GM12878 (cell line): Measurements from ENCODE around the gene NKX1-1. TPM values are rescaled to one million over a fixed set of nuclear protein-coding genes. Genes with fewer than 3 reads are reported as not detected.

Experiments
- ATAC-seq: fragments of 200-7000 bp; cut with Tn5 transposase; 3 replicates; pipeline ENCODE4 v1.9.1; 2020; ENCODE audit warnings: mild to moderate bottlenecking, moderate library complexity
- BruUV-seq: library from RNA; stranded (reverse); fragments of 400-500 nt; replicated peaks from 2 replicates; lab custom pipeline; 2021; lab: Mats Ljungman, UMichigan
- CTCF ChIA-PET: fragments of 300-600 bp; sonication (Branson Sonifier 250); formaldehyde crosslinking; extraction: SDS; loops from one replicate; lab custom pipeline; 2021; ENCODE audit warnings: inconsistent platforms; lab: Yijun Ruan, JAX
- POLR2A ChIA-PET: fragments of 350-600 bp; formaldehyde crosslinking; extraction: SDS; loops from one replicate; lab custom pipeline; 2021; ENCODE audit warnings: inconsistent platforms; lab: Charles Lee
- RAD21 ChIA-PET: fragments of 300-600 bp; sonication (Branson Sonifier 250); formaldehyde crosslinking; loops from one replicate; lab custom pipeline; 2023; ENCODE audit warnings: antibody characterized with exemption; ENCODE audit not compliant: unreplicated experiment; lab: Charles Lee
- SMC1A ChIA-PET: fragments of 300-600 bp; sonication (Branson Sonifier 250); formaldehyde crosslinking; loops from one replicate; lab custom pipeline; 2023; ENCODE audit not compliant: unreplicated experiment, uncharacterized antibody; lab: Charles Lee
- DNase-seq: peaks from one replicate; pipeline ENCODE4 v3.0.0-alpha.2; 2011; ENCODE audit warnings: low read depth, low spot score
- FAIRE-seq: peaks from 3 replicates; lab custom pipeline; 2011; peaks lifted over from hg19 to GRCh38; lab: Jason Lieb, UNC
- H2AFZ ChIP-seq: 2 replicates; pipeline ENCODE4 v1.6.0; 2011; ENCODE audit warnings: low read depth, low read length, control low read depth; ENCODE audit not compliant: control insufficient read depth
- H3K27ac ChIP-seq: 2 replicates; pipeline ENCODE4 v1.5.1; 2011; ENCODE audit warnings: control low read depth; ENCODE audit not compliant: control insufficient read depth, insufficient read depth
- H3K27me3 ChIP-seq, 2 experiments: replicated peaks in 1 of 2; 2 replicates each; pipeline versions ENCODE4 v1.6.0 to v1.6.1; 2011; ENCODE audit warnings: low read length in 1 of 2; ENCODE audit not compliant: control insufficient read depth in 2 of 2, insufficient read depth in 2 of 2
- H3K36me3 ChIP-seq, 2 experiments: 2 replicates each; pipeline ENCODE4 v1.5.1; 2011; ENCODE audit warnings: low read length in 1 of 2; ENCODE audit not compliant: control insufficient read depth in 2 of 2, insufficient read depth in 2 of 2
- H3K4me1 ChIP-seq: 2 replicates; pipeline ENCODE4 v1.6.1; 2011; ENCODE audit warnings: mild to moderate bottlenecking, low read length, moderate library complexity, mixed read lengths; ENCODE audit not compliant: control insufficient read depth, insufficient read depth
- H3K4me2 ChIP-seq: 2 replicates; pipeline ENCODE4 v1.6.0; 2011; ENCODE audit warnings: control low read depth; ENCODE audit not compliant: control insufficient read depth, insufficient read depth
- H3K4me3 ChIP-seq: fragments of 200-600 bp; sonication (generic); 2 replicates; pipeline ENCODE4 v1.5.1; 2016
- H3K79me2 ChIP-seq: 2 replicates; pipeline ENCODE4 v1.6.0; 2011; ENCODE audit warnings: low read length; ENCODE audit not compliant: control insufficient read depth, insufficient read depth
- H3K9ac ChIP-seq: 2 replicates; pipeline ENCODE4 v1.8.0; 2011; ENCODE audit warnings: low read length, control low read depth, mixed read lengths; ENCODE audit not compliant: control insufficient read depth, insufficient read depth
- H3K9me3 ChIP-seq: replicated peaks from 3 replicates; pipeline ENCODE4 v1.5.1; 2011; ENCODE audit warnings: mild to moderate bottlenecking, low read length; ENCODE audit not compliant: control insufficient read depth, insufficient read depth
- H4K20me1 ChIP-seq: 2 replicates; pipeline ENCODE4 v1.6.0; 2011; ENCODE audit not compliant: control insufficient read depth, insufficient read depth
- ATF7 ChIP-seq: fragments of 450-650 bp; IDR thresholded peaks from 2 replicates; pipeline ENCODE4 v1.6.1; 2016; ENCODE audit warnings: low read depth, mild to moderate bottlenecking
- CREB1 ChIP-seq: IDR thresholded peaks from 2 replicates; pipeline ENCODE4 v1.6.1; 2012; ENCODE audit warnings: low read depth, mild to moderate bottlenecking, inconsistent platforms
- ETV6 ChIP-seq, 2 experiments: fragments of 450-650 bp in 1 of 2; IDR thresholded peaks in 1 of 2; conservative IDR thresholded peaks in 1 of 2; 2 replicates each; pipeline ENCODE4 v1.6.1; 2014; ENCODE audit warnings: antibody characterized with exemption in 1 of 2, borderline replicate concordance in 1 of 2, low read depth in 1 of 2, mild to moderate bottlenecking in 1 of 2, moderate library complexity in 1 of 2
- FOS ChIP-seq: IDR thresholded peaks from 3 replicates; pipeline ENCODE4 v1.6.1; 2011; ENCODE audit warnings: borderline replicate concordance; ENCODE audit not compliant: insufficient read length; ENCODE audit errors: extremely low read depth
- MYB ChIP-seq: fragments of 150-350 bp; IDR thresholded peaks from 2 replicates; pipeline ENCODE4 v1.6.1; 2014; ENCODE audit warnings: mild to moderate bottlenecking, low read depth, low read length, borderline replicate concordance
- NFYA ChIP-seq: IDR thresholded peaks from 2 replicates; pipeline ENCODE4 v1.6.1; 2011; ENCODE audit warnings: low read depth, mild to moderate bottlenecking, low read length, improper control_type of control experiment, borderline replicate concordance
- NFYB ChIP-seq: IDR thresholded peaks from 2 replicates; pipeline ENCODE4 v1.6.1; 2011; ENCODE audit warnings: low read depth, mild to moderate bottlenecking, low read length, improper control_type of control experiment, moderate library complexity; ENCODE audit not compliant: insufficient read depth
- WGBS: methylation state at CpG from one replicate; pipeline ENCODE4 v1.1.6; 2016; ENCODE audit warnings: low lambda C conversion rate; ENCODE audit not compliant: insufficient replicate concordance, insufficient coverage; ENCODE audit errors: missing lambda C conversion rate; 5-methylcytosine and 5-hydroxymethylcytosine counted together
- in situ Hi-C: fragments of 300-500 bp; cut with MboI; formaldehyde crosslinking; loops from 9 replicates; pipeline ENCODE4 v1.14.3; 2018; ENCODE audit warnings: mixed read lengths
- intact Hi-C: fragments of 100-400 bp; cut with micrococcal nuclease; formaldehyde crosslinking; loops from one replicate; pipeline ENCODE4 v1.14.2; 2022; ENCODE audit not compliant: unreplicated experiment
- polyA plus RNA-seq, 11 experiments: library from polyadenylated mRNA; depleted of rRNA in 4 of 11; unstranded in 6 of 11; stranded (reverse) in 5 of 11; fragments of >200 nt; fragmentation: Nextera tagmentation in 4 of 11; fragmentation: Illumina TruSeq in 1 of 11; extraction: Ambion mirVana in 4 of 11; extraction: Trizol in 1 of 11; gene quantifications; 1 replicate in 1 of 11; 2 replicates in 10 of 11; pipeline versions ENCODE4 v1.2.1 to v1.2.3, GENCODE V29; 2011 to 2016; ENCODE audit warnings: inconsistent platforms in 2 of 11, missing spikeins in 2 of 11, low read depth in 1 of 11
- total RNA-seq, 4 experiments: library from RNA; depleted of rRNA in 3 of 4; stranded (reverse); fragments of >200 nt in 3 of 4; fragmentation: Illumina TruSeq in 1 of 4; extraction: Trizol in 1 of 4; gene quantifications; 2 replicates each; pipeline versions ENCODE4 v1.2.1 to v1.2.3, GENCODE V29; 2013 to 2021
- TF ChIP-seq, protein P1 (sequence below): fragments of 450-650 bp; IDR thresholded peaks from 2 replicates; pipeline ENCODE4 v1.6.1; 2017; ENCODE audit warnings: borderline replicate concordance

Gene NKX1-1
- total and polyA plus RNA-seq, 10 of the 15 experiments (the other 5 are each of a cell fraction or from before 2014, with no cell fraction given) = not detected

DNA sequence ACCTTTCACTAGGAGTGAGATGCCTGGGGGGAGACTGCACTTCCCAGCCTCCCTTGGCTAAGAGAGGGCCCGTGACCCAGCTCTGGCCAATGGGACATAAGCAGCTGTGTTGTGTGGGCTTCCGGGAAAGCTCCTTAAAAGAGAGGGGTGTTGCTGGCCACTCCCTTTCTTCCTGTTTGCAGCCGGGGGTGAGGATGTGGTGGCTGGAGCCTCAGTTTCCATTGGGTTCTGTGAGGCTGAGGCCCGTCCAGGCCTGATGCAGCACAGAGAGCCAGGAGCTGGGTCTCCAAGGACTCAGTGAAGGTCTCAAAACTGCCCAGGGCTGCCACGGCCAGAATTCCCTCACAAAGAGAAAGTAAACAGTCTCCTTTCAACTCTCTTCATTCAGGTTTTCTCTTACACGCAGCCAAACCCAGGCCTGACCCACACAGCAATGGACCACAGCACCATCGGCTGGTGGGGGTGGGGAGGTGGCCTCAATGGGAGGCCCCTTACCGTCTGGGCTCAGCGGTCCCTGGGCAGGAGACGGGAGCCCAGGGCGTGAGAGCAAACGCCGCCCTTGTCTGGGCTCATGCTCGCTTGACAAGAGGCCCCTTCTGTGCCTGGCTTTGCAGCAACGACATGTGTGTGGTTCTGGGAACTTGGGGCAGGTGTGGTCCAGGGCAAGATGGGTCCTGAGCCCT lies 6.6 kb downstream of the NKX1-1 start (continued):
- no peak for TF ChIP-seq NFYA
- TF ChIP-seq, protein P1, sequence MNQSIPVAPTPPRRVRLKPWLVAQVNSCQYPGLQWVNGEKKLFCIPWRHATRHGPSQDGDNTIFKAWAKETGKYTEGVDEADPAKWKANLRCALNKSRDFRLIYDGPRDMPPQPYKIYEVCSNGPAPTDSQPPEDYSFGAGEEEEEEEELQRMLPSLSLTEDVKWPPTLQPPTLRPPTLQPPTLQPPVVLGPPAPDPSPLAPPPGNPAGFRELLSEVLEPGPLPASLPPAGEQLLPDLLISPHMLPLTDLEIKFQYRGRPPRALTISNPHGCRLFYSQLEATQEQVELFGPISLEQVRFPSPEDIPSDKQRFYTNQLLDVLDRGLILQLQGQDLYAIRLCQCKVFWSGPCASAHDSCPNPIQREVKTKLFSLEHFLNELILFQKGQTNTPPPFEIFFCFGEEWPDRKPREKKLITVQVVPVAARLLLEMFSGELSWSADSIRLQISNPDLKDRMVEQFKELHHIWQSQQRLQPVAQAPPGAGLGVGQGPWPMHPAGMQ = no peak
- TF ChIP-seq ETV6 (conservative IDR thresholded peaks at IDR 0.05 in 1 of 2, IDR thresholded peaks at IDR 0.05 in 1 of 2; ENCODE audit: borderline replicate concordance in 1 of 2, low read depth in 1 of 2) = no peak
- no peak for TF ChIP-seq MYB
- TF ChIP-seq CREB1 = no peak

DNA sequence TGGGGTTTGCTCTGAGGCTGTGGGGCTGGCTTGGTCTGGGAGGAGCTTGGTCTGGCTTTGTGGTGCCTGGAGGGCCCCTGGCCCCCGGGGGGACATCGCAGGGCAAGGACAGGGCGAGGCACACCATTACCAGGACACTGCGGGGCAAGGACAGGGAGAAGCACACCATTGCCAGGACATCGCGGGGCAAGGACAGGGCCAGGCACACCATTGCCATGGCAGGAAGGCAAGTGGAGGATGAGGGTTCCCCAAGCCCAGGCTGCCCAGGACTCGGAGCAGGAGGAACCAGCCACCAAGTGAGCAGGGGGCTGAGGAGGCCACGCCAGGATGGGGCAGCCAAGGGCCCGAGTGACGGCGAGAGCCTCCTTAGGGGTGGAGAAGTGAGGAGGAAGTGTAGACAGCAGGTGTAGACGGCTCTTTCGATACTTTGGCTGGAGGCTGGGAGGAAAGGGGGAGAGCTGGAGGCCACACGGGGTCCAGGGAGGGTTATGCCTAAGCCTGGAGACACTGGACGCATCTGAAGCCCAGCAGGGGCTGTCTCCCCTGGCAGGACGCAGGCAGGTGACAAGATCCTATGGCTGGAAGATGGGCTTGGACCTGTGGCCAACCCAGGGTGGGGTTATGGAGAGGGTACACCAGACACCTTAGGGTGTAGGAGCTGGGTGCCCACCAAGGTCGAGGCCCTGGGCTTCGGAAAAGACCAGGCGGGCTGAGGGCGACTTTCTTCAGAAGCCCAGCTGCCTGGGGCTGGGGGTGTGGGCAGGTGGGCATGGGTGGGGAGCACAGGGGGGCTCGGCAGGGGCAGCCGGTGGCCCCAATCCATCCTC lies 7.3 kb downstream of the NKX1-1 start:
- no peaks in the 10 kb centered on the region for H3K4me1 ChIP-seq
- ChIA-PET POLR2A (no interaction called here), CTCF (no interaction called here), SMC1A (no interaction called here), RAD21 (no interaction called here)
- TF ChIP-seq ATF7 (no peak), NFYB (no peak), FOS (no peak)
- H3K36me3 ChIP-seq = no peaks in the 10 kb centered on the region; a peak in 1 of 4 replicates
- no peaks in the 10 kb centered on the region for H4K20me1 ChIP-seq
- no TSS peak for BruUV-seq
- no peaks in the 10 kb centered on the region for H3K79me2 ChIP-seq
- ATAC-seq (no peak), FAIRE-seq (no peak), DNase-seq (no peak)
- no peak overlapping the region for H3K4me2 ChIP-seq
- 63% methylated on average over 19 of the region's 22 CpGs for WGBS
- H3K9ac ChIP-seq = no peak overlapping the region
- intact Hi-C loops (no loop called here), in situ Hi-C loops (no loop called here)
- H3K27me3 ChIP-seq = no peaks in the 10 kb centered on the region
- no peak overlapping the region for H3K4me3 ChIP-seq
- peaks cover 22% of the 10 kb centered on the region for H3K9me3 ChIP-seq
- no peak overlapping the region for H3K27ac ChIP-seq
- H2AFZ ChIP-seq = no peak overlapping the region
